Activated T-cell treated with anti-CD3 and anti-CD28 coated beads for 1 hour (primary cell): ENCODE data around the gene ZMAT5.

Experiments
- DNase-seq: peaks from one replicate; pipeline ENCODE4 v3.0.0-alpha.2; 2020; ENCODE audit warnings: low read depth

The ZMAT5 gene

GRCh38 chr22:29753808-29754657 lies 12.8 kb downstream of the ZMAT5 start:
- no peak for DNase-seq

GRCh38 chr22:29751669-29752068 lies 15.1 kb downstream of the ZMAT5 start:
- no peak for DNase-seq

- DNase-seq = no peak
Observed at GRCh38 chr22:29750559-29751538, 16.0 kb downstream of the ZMAT5 start.

- DNase-seq = no peak
Observed at GRCh38 chr22:29750029-29750428, 16.8 kb downstream of the ZMAT5 start.

- no peak for DNase-seq
Observed at GRCh38 chr22:29748248-29748893, 18.4 kb downstream of the ZMAT5 start.

- no peak for DNase-seq
Observed at GRCh38 chr22:29747832-29748231, 19.0 kb downstream of the ZMAT5 start.

- no peak for DNase-seq
Observed at GRCh38 chr22:29744902-29745301, 21.9 kb downstream of the ZMAT5 start.

GRCh38 chr22:29742326-29742725 lies 24.5 kb downstream of the ZMAT5 start:
- DNase-seq = no peak

GRCh38 chr22:29741926-29742325 lies 24.9 kb downstream of the ZMAT5 start:
- no peak for DNase-seq

- no peak for DNase-seq
Observed at GRCh38 chr22:29740216-29740615, 26.6 kb downstream of the ZMAT5 start.

- no peak for DNase-seq
Observed at GRCh38 chr22:29739346-29739875, 27.4 kb downstream of the ZMAT5 start.

- DNase-seq = no peak
Observed at GRCh38 chr22:29738118-29738815, 28.5 kb downstream of the ZMAT5 start.

GRCh38 chr22:29737251-29738117 lies 29.3 kb downstream of the ZMAT5 start:
- DNase-seq = no peak

- no peak for DNase-seq
Observed at GRCh38 chr22:29735416-29735815, 31.4 kb downstream of the ZMAT5 start.

GRCh38 chr22:29734838-29735237 lies 32.0 kb downstream of the ZMAT5 start:
- DNase-seq = no peak

GRCh38 chr22:29734406-29734805 lies 32.4 kb downstream of the ZMAT5 start:
- no peak for DNase-seq

GRCh38 chr22:29733362-29734201 lies 33.2 kb downstream of the ZMAT5 start:
- DNase-seq = no peak

GRCh38 chr22:29732883-29733282 lies 33.9 kb downstream of the ZMAT5 start:
- no peak for DNase-seq

GRCh38 chr22:29731058-29731850 lies 35.6 kb downstream of the ZMAT5 start:
- DNase-seq = no peak
